HepG2 (cell line): ENCODE results near the gene PDE6C. TPM values are rescaled to one million over a fixed set of nuclear protein-coding genes. Genes with fewer than 3 reads are reported as not detected.
A peak's percentile ranks its signal among the peaks of the same experiment; 100 is the strongest.

Source experiments
- CBX1 ChIP-seq: IDR thresholded peaks from one replicate; pipeline ENCODE4 v1.6.1; 2016; ENCODE audit warnings: antibody characterized with exemption, low read depth
- DMAP1 ChIP-seq: IDR thresholded peaks from 2 replicates; pipeline ENCODE4 v1.6.1; 2016
- GABPB1 ChIP-seq: IDR thresholded peaks from 2 replicates; pipeline ENCODE4 v1.6.1; 2016; ENCODE audit warnings: mild to moderate bottlenecking, missing genetic modification reagents, moderate library complexity, missing compliant biosample characterization
- HNRNPL ChIP-seq: fragments of 200-400 bp; formaldehyde crosslinking; IDR thresholded peaks from 2 replicates; pipeline ENCODE4 v1.6.1; 2017; ENCODE audit warnings: mild to moderate bottlenecking, low read depth, low read length
- MYNN ChIP-seq: sonication (generic); formaldehyde crosslinking; IDR thresholded peaks from 2 replicates; pipeline ENCODE4 v1.4.0; 2020; ENCODE audit warnings: mild to moderate bottlenecking, low read depth, missing genetic modification reagents
- NFE2 ChIP-seq: sonication (generic); formaldehyde crosslinking; IDR thresholded peaks from 2 replicates; pipeline ENCODE4 v1.4.0; 2020; ENCODE audit warnings: missing genetic modification reagents
- PHF21A ChIP-seq: sonication (generic); formaldehyde crosslinking; IDR thresholded peaks from 2 replicates; pipeline ENCODE4 v1.5.0; 2020; ENCODE audit warnings: mild to moderate bottlenecking, missing genetic modification reagents
- SIN3B ChIP-seq: fragments of 150-350 bp; IDR thresholded peaks from 2 replicates; pipeline ENCODE4 v1.6.1; 2014; ENCODE audit warnings: low read length
- SPEN ChIP-seq: sonication (generic); formaldehyde crosslinking; IDR thresholded peaks from 2 replicates; pipeline ENCODE4 v1.5.1; 2020; ENCODE audit warnings: low read depth, mild to moderate bottlenecking, missing genetic modification reagents
- WIZ ChIP-seq: sonication (generic); formaldehyde crosslinking; IDR thresholded peaks from 2 replicates; pipeline ENCODE4 v1.5.1; 2020; ENCODE audit warnings: mild to moderate bottlenecking, missing genetic modification reagents
- ZBTB4 ChIP-seq: sonication (generic); formaldehyde crosslinking; IDR thresholded peaks from 2 replicates; pipeline ENCODE4 v1.4.0; 2020; ENCODE audit warnings: missing genetic modification reagents, mild to moderate bottlenecking, borderline replicate concordance
- ZFP41 ChIP-seq: sonication (generic); formaldehyde crosslinking; IDR thresholded peaks from 2 replicates; pipeline ENCODE4 v1.4.0; 2020; ENCODE audit warnings: mild to moderate bottlenecking, missing genetic modification reagents, borderline replicate concordance
- ZNF335 ChIP-seq: sonication (generic); formaldehyde crosslinking; IDR thresholded peaks from 2 replicates; pipeline ENCODE4 v1.4.0; 2020; ENCODE audit warnings: missing genetic modification reagents
- ZNF484 ChIP-seq: sonication (generic); formaldehyde crosslinking; IDR thresholded peaks from 2 replicates; pipeline ENCODE4 v1.5.1; 2020; ENCODE audit warnings: mild to moderate bottlenecking, low read depth, missing genetic modification reagents, borderline replicate concordance
- ZNF687 ChIP-seq: sonication (generic); formaldehyde crosslinking; IDR thresholded peaks from 2 replicates; pipeline ENCODE4 v1.5.1; 2020; ENCODE audit warnings: mild to moderate bottlenecking, missing genetic modification reagents, moderate library complexity
- polyA plus RNA-seq, 8 experiments: library from polyadenylated mRNA; depleted of rRNA in 3 of 8; stranded (reverse) in 7 of 8; unstranded in 1 of 8; fragments of >200 nt; fragmentation: Illumina TruSeq in 4 of 8; extraction: Trizol in 4 of 8; gene quantifications; 2 replicates each; pipeline versions ENCODE4 v1.2.1 to v1.2.3, GENCODE V29; 2011 to 2016; ENCODE audit warnings: low read depth in 4 of 8, missing spikeins in 1 of 8, mixed read lengths in 1 of 8; ENCODE audit not compliant: insufficient read depth in 1 of 8
- total RNA-seq, 5 experiments: library from RNA; depleted of rRNA; stranded (reverse); fragments of >200 nt; fragmentation: Illumina TruSeq; extraction: Trizol; gene quantifications; 2 replicates each; pipeline ENCODE4 v1.2.3, GENCODE V29; 2016; ENCODE audit warnings: low read depth in 1 of 5
- TF ChIP-seq, protein P1 (sequence below): sonication (generic); formaldehyde crosslinking; IDR thresholded peaks from 2 replicates; pipeline ENCODE4 v1.5.0; 2020; ENCODE audit warnings: missing genetic modification reagents
- TF ChIP-seq, protein P2 (sequence below): sonication (generic); IDR thresholded peaks from 2 replicates; pipeline ENCODE4 v1.6.1; 2016; ENCODE audit warnings: low read depth, borderline replicate concordance
- TF ChIP-seq, protein P3 (sequence below), 2 experiments: sonication (generic) in 1 of 2; formaldehyde crosslinking in 1 of 2; IDR thresholded peaks; 2 replicates each; pipeline versions ENCODE4 v1.4.0 to v1.6.1; 2018 to 2020; ENCODE audit warnings: missing genetic modification reagents in 2 of 2, borderline replicate concordance in 1 of 2, low read depth in 1 of 2, mild to moderate bottlenecking in 1 of 2, missing biosample characterization in 1 of 2

Gene PDE6C
- total and polyA plus RNA-seq, 2 of the 13 experiments (the other 11 are each of a cell fraction or from before 2014, with no cell fraction given) = 0.64 TPM; not detected in 1

- TF ChIP-seq, protein P1, sequence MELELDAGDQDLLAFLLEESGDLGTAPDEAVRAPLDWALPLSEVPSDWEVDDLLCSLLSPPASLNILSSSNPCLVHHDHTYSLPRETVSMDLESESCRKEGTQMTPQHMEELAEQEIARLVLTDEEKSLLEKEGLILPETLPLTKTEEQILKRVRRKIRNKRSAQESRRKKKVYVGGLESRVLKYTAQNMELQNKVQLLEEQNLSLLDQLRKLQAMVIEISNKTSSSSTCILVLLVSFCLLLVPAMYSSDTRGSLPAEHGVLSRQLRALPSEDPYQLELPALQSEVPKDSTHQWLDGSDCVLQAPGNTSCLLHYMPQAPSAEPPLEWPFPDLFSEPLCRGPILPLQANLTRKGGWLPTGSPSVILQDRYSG (CRISPR knock-in tag) = 0 out of 2 replicates have a peak, but pooled peaks have one; percentile 6
- TF ChIP-seq GABPB1 = 0 out of 2 replicates have a peak, but pooled peaks have one; percentile 5
- peak; percentile 75; the same call in 1 of the 2 replicates for TF ChIP-seq ZBTB4 (CRISPR knock-in tag)
- 0 out of 2 replicates have a peak, but pooled peaks have one; percentile 40 for TF ChIP-seq DMAP1 (CRISPR knock-in tag)
- TF ChIP-seq MYNN (CRISPR knock-in tag) = no peak
- no peak for TF ChIP-seq SIN3B
- TF ChIP-seq, protein P2, sequence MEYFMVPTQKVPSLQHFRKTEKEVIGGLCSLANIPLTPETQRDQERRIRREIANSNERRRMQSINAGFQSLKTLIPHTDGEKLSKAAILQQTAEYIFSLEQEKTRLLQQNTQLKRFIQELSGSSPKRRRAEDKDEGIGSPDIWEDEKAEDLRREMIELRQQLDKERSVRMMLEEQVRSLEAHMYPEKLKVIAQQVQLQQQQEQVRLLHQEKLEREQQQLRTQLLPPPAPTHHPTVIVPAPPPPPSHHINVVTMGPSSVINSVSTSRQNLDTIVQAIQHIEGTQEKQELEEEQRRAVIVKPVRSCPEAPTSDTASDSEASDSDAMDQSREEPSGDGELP = peak; percentile 55; the same call in 1 of the 2 replicates
- TF ChIP-seq SPEN (CRISPR knock-in tag) = peak; percentile 55; the same call in 1 of the 2 replicates
- no peak for TF ChIP-seq ZNF484 (CRISPR knock-in tag)
- TF ChIP-seq ZNF687 (CRISPR knock-in tag) = peak; percentile 78
- TF ChIP-seq, protein P3, sequence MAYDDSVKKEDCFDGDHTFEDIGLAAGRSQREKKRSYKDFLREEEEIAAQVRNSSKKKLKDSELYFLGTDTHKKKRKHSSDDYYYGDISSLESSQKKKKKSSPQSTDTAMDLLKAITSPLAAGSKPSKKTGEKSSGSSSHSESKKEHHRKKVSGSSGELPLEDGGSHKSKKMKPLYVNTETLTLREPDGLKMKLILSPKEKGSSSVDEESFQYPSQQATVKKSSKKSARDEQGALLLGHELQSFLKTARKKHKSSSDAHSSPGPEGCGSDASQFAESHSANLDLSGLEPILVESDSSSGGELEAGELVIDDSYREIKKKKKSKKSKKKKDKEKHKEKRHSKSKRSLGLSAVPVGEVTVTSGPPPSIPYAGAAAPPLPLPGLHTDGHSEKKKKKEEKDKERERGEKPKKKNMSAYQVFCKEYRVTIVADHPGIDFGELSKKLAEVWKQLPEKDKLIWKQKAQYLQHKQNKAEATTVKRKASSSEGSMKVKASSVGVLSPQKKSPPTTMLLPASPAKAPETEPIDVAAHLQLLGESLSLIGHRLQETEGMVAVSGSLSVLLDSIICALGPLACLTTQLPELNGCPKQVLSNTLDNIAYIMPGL (CRISPR knock-in tag; IDR thresholded peaks at IDR 0.05; ENCODE audit: borderline replicate concordance in 1 of 2, low read depth in 1 of 2) = peak in 1 of 2 experiments; percentile 23; a peak in 1 of 4 replicates
- no peak for TF ChIP-seq NFE2 (CRISPR knock-in tag)
- peak; percentile 17 for TF ChIP-seq CBX1
- TF ChIP-seq ZFP41 (CRISPR knock-in tag) = no peak
- no peak for TF ChIP-seq ZNF335
- TF ChIP-seq WIZ (CRISPR knock-in tag) = no peak
- TF ChIP-seq HNRNPL = 0 out of 2 replicates have a peak, but pooled peaks have one; percentile 42
- peak; percentile 5; the same call in 1 of the 2 replicates for TF ChIP-seq PHF21A (CRISPR knock-in tag)
Measured at GRCh38 chr10:93600446-93601145, 11.7 kb upstream of the PDE6C start (continued).
